Loucy (cell line): ENCODE data around the gene SCAND1.

ENCODE experiments used
- EZH2phosphoT487 ChIP-seq: fragments of 200-600 bp; IDR thresholded peaks from 2 replicates; pipeline ENCODE4 v1.6.1; 2018; ENCODE audit warnings: antibody characterized with exemption, mild to moderate bottlenecking, moderate library complexity, borderline replicate concordance
- TF ChIP-seq, protein P1 (sequence below): fragments of 200-600 bp; sonication (generic); conservative IDR thresholded peaks from 2 replicates; pipeline ENCODE4 v1.5.1; 2014; ENCODE audit warnings: mild to moderate bottlenecking, antibody characterized with exemption, low read length

DNA sequence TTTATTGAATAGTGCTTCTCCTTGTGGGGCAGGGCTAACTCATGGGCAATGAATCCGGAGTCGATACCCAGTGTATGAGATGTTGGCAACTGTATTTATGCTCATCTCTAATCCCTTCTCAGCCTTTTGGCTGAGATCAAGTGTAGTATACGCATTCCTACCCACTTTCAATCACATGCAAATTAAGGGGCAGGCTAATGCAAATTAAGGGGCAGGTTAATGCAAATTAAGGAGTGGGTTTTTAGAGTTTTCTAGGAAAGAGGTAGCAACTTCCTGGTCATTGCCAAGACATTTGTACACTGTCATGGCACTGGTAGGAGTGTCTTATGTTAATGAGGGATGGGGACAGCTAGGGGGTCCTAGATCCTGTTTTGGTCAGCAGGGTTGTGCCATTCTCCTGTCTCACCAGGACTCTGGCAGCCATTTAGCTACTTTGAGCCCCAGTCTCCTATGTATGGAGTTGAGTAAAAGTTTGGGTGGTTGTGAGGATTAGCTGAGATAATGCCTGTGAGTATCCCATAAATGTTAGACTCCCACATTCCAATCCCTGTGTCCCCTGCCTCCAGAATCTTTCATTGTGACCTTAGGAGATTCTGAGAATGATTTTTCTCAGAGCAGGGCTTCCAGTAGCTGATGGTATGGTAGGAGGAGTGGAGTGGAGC lies 13.8 kb upstream of the SCAND1 start, which contains the start of gene CNBD2:
- TF ChIP-seq, protein P1, sequence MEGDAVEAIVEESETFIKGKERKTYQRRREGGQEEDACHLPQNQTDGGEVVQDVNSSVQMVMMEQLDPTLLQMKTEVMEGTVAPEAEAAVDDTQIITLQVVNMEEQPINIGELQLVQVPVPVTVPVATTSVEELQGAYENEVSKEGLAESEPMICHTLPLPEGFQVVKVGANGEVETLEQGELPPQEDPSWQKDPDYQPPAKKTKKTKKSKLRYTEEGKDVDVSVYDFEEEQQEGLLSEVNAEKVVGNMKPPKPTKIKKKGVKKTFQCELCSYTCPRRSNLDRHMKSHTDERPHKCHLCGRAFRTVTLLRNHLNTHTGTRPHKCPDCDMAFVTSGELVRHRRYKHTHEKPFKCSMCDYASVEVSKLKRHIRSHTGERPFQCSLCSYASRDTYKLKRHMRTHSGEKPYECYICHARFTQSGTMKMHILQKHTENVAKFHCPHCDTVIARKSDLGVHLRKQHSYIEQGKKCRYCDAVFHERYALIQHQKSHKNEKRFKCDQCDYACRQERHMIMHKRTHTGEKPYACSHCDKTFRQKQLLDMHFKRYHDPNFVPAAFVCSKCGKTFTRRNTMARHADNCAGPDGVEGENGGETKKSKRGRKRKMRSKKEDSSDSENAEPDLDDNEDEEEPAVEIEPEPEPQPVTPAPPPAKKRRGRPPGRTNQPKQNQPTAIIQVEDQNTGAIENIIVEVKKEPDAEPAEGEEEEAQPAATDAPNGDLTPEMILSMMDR = no peak
- TF ChIP-seq EZH2phosphoT487 = no peak
